Measurements from ENCODE around the gene HOXD8.

- TF ChIP-seq CTCF (tag by site-specific recombination; IDR thresholded peaks at IDR 0.05) (no peak), ZNF571 (tag by site-specific recombination; IDR thresholded peaks at IDR 0.05) (no peak), ZNF521 (tag by site-specific recombination; IDR thresholded peaks at IDR 0.05) (no peak), TCF7L2 (IDR thresholded peaks at IDR 0.05; ENCODE audit: borderline replicate concordance, low read depth, low read length) (no peak), ZNF274 (IDR thresholded peaks at IDR 0.05; ENCODE audit: low read length) (no peak), ZNF274 (tag by site-specific recombination; IDR thresholded peaks at IDR 0.05; ENCODE audit: borderline replicate concordance) (no peak), ZNF530 (tag by site-specific recombination; IDR thresholded peaks at IDR 0.05; ENCODE audit: low read depth) (no peak), KLF16 (tag by site-specific recombination; IDR thresholded peaks at IDR 0.05) (no peak), ZNF138 (tag by site-specific recombination; IDR thresholded peaks at IDR 0.05; ENCODE audit: borderline replicate concordance) (no peak), ZNF335 (tag by site-specific recombination; conservative IDR thresholded peaks at IDR 0.05) (no peak), ZNF639 (tag by site-specific recombination; IDR thresholded peaks at IDR 0.05) (no peak)
Measured at GRCh38 chr2:176117823-176118371, 11.6 kb upstream of the HOXD8 start.
